ENCODE data around the gene TPST2. TPM values are rescaled to one million over a fixed set of nuclear protein-coding genes. Genes with fewer than 3 reads are reported as not detected.

The TPST2 gene
- total and polyA plus RNA-seq, 2 of the 4 experiments (the other 2 are of a cell fraction) = 42.5 to 63.6 TPM

DNA sequence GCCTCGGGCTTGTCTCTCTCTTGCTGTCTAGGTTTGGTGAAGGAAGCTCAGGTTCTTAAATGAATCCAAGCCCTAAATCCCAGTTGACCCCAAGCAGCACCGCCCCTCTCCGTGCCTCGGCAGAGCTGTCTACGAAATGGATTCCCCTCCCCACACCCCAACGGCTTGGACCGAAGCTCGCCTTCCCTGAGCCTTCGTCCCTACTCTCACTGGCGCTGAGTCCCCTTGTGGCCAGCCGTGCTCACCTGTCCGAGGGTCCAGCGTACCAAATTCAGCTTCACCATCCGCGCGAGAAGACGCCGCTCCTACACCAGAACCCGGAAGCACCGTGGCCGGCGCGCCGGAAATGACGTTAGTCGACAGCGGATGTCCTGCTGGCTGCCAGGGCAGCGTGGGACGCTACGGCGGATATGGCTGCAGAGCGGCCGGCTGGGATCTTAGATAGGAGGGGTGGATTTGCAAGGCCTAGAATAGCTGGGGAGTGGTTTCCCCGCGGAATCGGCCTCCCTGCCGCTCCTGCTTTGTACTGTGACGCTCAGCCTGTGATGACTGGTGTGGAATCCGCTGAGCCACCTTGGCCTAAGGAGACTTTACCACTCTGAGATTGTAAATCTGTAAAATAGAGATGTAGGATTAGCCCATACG, 77.7 kb downstream of the TPST2 start, which contains the start of gene TFIP11:
TFIP11 (minus strand) TSS at position 325 of the 645 bp plus-strand sequence. CDS start 2,201 bp downstream, outside the sequence.
- H2BK120ac ChIP-seq (ENCODE audit: low read depth, low read length) = peak within 1 kb of the TSS; percentile 60
- CTCF ChIA-PET = no interaction called here
- peak within 1 kb of the TSS; percentile 93 for H3K4me2 ChIP-seq (ENCODE audit: low read depth, low read length)
- H3K4me3 ChIP-seq (ENCODE audit: insufficient read depth, low read depth, low read length) = peak within 1 kb of the TSS; percentile 96
- H2AK9ac ChIP-seq (replicated peaks; ENCODE audit: low read depth, low read length, poor library complexity) = peak within 1 kb of the TSS; percentile 87
- 0 out of 2 replicates have a peak within 1 kb of the TSS, but pooled peaks have one; percentile 45 for H3K18ac ChIP-seq (ENCODE audit: low read depth, low read length)
- no peak within 1 kb of the TSS for H2BK20ac ChIP-seq (ENCODE audit: low read depth, low read length)
- H2BK5ac ChIP-seq (ENCODE audit: low read depth, low read length, poor library complexity, severe bottlenecking) = peak within 1 kb of the TSS; percentile 74
- DNase-seq = peak; percentile 90
- peak within 1 kb of the TSS; percentile 99 for H4K5ac ChIP-seq (ENCODE audit: low read depth, low read length)
- no peaks in the 10 kb centered on the region for H3K9me3 ChIP-seq (ENCODE audit: control insufficient read depth, insufficient read depth, low read length)
- TF ChIP-seq NFE2L2 (IDR thresholded peaks at IDR 0.05; ENCODE audit: low read depth, low read length) (no peak), POLR2A (IDR thresholded peaks at IDR 0.05; ENCODE audit: low read depth, low read length) (peak; percentile 68; the same call in 1 of the 2 replicates), CHD1 (IDR thresholded peaks at IDR 0.05; ENCODE audit: low read depth, low read length) (no peak), CTCF (conservative IDR thresholded peaks at IDR 0.05; ENCODE audit: low read depth, low read length) (0 out of 2 replicates have a peak, but pooled peaks have one; percentile 9), MXI1 (IDR thresholded peaks at IDR 0.05; ENCODE audit: borderline replicate concordance, low read depth, low read length) (peak; percentile 96), SMC3 (IDR thresholded peaks at IDR 0.05; ENCODE audit: low read depth, low read length) (peak; percentile 17; the same call in 1 of the 2 replicates), MAFK (IDR thresholded peaks at IDR 0.05; ENCODE audit: low read depth, low read length) (no peak)
- TF ChIP-seq, protein P1, sequence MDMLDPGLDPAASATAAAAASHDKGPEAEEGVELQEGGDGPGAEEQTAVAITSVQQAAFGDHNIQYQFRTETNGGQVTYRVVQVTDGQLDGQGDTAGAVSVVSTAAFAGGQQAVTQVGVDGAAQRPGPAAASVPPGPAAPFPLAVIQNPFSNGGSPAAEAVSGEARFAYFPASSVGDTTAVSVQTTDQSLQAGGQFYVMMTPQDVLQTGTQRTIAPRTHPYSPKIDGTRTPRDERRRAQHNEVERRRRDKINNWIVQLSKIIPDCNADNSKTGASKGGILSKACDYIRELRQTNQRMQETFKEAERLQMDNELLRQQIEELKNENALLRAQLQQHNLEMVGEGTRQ (IDR thresholded peaks at IDR 0.05; ENCODE audit: low read depth, low read length) = peak; percentile 15; the same call in 1 of the 2 replicates
- TF ChIP-seq, protein P2, sequence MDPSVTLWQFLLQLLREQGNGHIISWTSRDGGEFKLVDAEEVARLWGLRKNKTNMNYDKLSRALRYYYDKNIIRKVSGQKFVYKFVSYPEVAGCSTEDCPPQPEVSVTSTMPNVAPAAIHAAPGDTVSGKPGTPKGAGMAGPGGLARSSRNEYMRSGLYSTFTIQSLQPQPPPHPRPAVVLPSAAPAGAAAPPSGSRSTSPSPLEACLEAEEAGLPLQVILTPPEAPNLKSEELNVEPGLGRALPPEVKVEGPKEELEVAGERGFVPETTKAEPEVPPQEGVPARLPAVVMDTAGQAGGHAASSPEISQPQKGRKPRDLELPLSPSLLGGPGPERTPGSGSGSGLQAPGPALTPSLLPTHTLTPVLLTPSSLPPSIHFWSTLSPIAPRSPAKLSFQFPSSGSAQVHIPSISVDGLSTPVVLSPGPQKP (IDR thresholded peaks at IDR 0.05; ENCODE audit: borderline replicate concordance, low read depth, low read length) = no peak
- H3K4ac ChIP-seq (ENCODE audit: low read depth, low read length) = peak within 1 kb of the TSS; percentile 93
- in situ Hi-C loops (cut with MboI; ENCODE audit: low sequenced_read_pairs) = no loop called here
- peak; percentile 95 for ATAC-seq (ENCODE audit: low read depth)
- H3K27ac ChIP-seq (ENCODE audit: insufficient read depth, low read length) = peak within 1 kb of the TSS; percentile 86
- no peaks in the 10 kb centered on the region for H3K27me3 ChIP-seq (ENCODE audit: control insufficient read depth, insufficient read depth, low read length)
- peaks cover 2% of the 10 kb centered on the region for H3K4me1 ChIP-seq (ENCODE audit: control insufficient read depth, insufficient read depth, low read length)
- peak within 1 kb of the TSS; percentile 99 for H2AFZ ChIP-seq (replicated peaks; ENCODE audit: low read length, poor library complexity)
- peak within 1 kb of the TSS; percentile 87 for H3K14ac ChIP-seq (replicated peaks; ENCODE audit: low read depth, low read length)
- H3K36me3 ChIP-seq (ENCODE audit: control insufficient read depth, insufficient read depth, low read length) = peaks cover 17% of the 10 kb centered on the region
- dilution Hi-C loops (cut with HindIII; ENCODE audit: low sequenced_read_pairs, unreplicated experiment) = no loop called here
- intact Hi-C loops (cut with micrococcal nuclease) = loop anchor here (2.0 to 5.0 kb wide), 2 partner anchors 75 to 147 kb away; no protein-coding TSS in a partner anchor
- peak within 1 kb of the TSS; percentile 97 for H3K9ac ChIP-seq (ENCODE audit: low read depth, low read length)
- H3K9me1 ChIP-seq (ENCODE audit: insufficient read depth, low read length) = peaks cover 2% of the 10 kb centered on the region
- POLR2A ChIA-PET (ENCODE audit: unreplicated experiment) = no interaction called here
- peaks cover 26 to 40% of the 10 kb centered on the region in 2 experiments for H3K79me1 ChIP-seq (ENCODE audit: low read depth in 1 of 2, low read length in 2 of 2)
- peak within 1 kb of the TSS; percentile 64 for H3K56ac ChIP-seq (ENCODE audit: extremely low read depth, insufficient read depth, low read length)
- H2BK15ac ChIP-seq (ENCODE audit: low read depth, low read length) = no peak within 1 kb of the TSS
- H4K20me1 ChIP-seq (ENCODE audit: insufficient read depth, low read length) = peaks cover 3% of the 10 kb centered on the region; the same call in 1 of the 2 replicates
- peak within 1 kb of the TSS; percentile 85 for H4K91ac ChIP-seq (ENCODE audit: insufficient read depth, low read depth, low read length)
- 0% methylated on average over 14 of the region's 40 CpGs; no CpG with 5 or more reads in 1 of the 2 experiments for WGBS, 2 experiments (ENCODE audit: extremely low coverage in 2 of 2, insufficient read length in 1 of 2)
- peak within 1 kb of the TSS; percentile 83 for H3K23ac ChIP-seq (ENCODE audit: low read depth, low read length)
- peak within 1 kb of the TSS; percentile 91 to 99 for H4K8ac ChIP-seq (ENCODE audit: low read depth in 2 of 2, low read length in 2 of 2)
- no TSS peak for BruUV-seq (replicated peaks)
- peak within 1 kb of the TSS; percentile 81 for H2AK5ac ChIP-seq (ENCODE audit: low read depth, low read length)
